ENCODE data around the gene RRP15. TPM values are rescaled to one million over a fixed set of nuclear protein-coding genes. Genes with fewer than 3 reads are reported as not detected.

RRP15 gene
- polyA plus RNA-seq, 3 donors: 0.81 to 7.6 (median 4.6) TPM

GRCh38 chr1:218259800-218260199 is 25.3 kb upstream of the RRP15 start:
- Histone ChIP-seq H3K36me3 (replicated peaks in 1 of 2; ENCODE audit: control insufficient read depth in 1 of 2, insufficient read depth in 2 of 2, low read length in 2 of 2) (no peaks in the 10 kb centered on the region), H2AFZ (ENCODE audit: insufficient read depth, low read depth, low read length, poor library complexity, severe bottlenecking) (no peak overlapping the region), H3K27ac (ENCODE audit: low read depth in 1 of 2, low read length in 2 of 2) (no peak overlapping the region), H3K4me1 (ENCODE audit: control insufficient read depth in 1 of 2, insufficient read depth in 2 of 2, low read length in 2 of 2) (no peaks in the 10 kb centered on the region), H4K20me1 (ENCODE audit: insufficient read depth, low read length) (no peaks in the 10 kb centered on the region), H3K27me3 (ENCODE audit: control insufficient read depth in 2 of 2, insufficient read depth in 2 of 2, low read length in 2 of 2) (no peaks in the 10 kb centered on the region), H3K4me2 (replicated peaks; ENCODE audit: extremely low read depth, low read length, poor library complexity, severe bottlenecking) (no peak overlapping the region), H3K4me3 (replicated peaks in 1 of 3; ENCODE audit: low read depth in 2 of 3, low read length in 3 of 3) (no peak overlapping the region), H3K9ac (ENCODE audit: insufficient read depth, low read length, poor library complexity, severe bottlenecking) (no peak overlapping the region), H3K9me3 (replicated peaks in 1 of 2; ENCODE audit: control insufficient read depth in 1 of 2, insufficient read depth in 1 of 2, low read length in 2 of 2) (no peaks in the 10 kb centered on the region), H3K79me2 (ENCODE audit: insufficient read depth, low read length) (no peaks in the 10 kb centered on the region)
- no peak for DNase-seq
- Mint-ChIP-seq H3K4me3 (no peak overlapping the region), H3K9me3 (peaks cover 0 to 2% (median 0%) of the 10 kb centered on the region in 7 donors), H3K27me3 (ENCODE audit: low read depth in 3 of 3) (peaks cover 0 to 8% (median 4%) of the 10 kb centered on the region in 3 donors), H3K4me1 (no peaks in the 10 kb centered on the region), H3K27ac (no peak overlapping the region), H3K36me3 (no peaks in the 10 kb centered on the region)
- no CpG with 5 or more reads among the region's 6 CpGs for WGBS (ENCODE audit: insufficient coverage)
- intact Hi-C loops (cut with micrococcal nuclease): no loop called here
- peak; percentile 35 for TF ChIP-seq CTCF (IDR thresholded peaks at IDR 0.05)

GRCh38 chr1:218262259-218262658 is 22.8 kb upstream of the RRP15 start:
- Histone ChIP-seq H3K79me2 (ENCODE audit: insufficient read depth, low read length) (no peaks in the 10 kb centered on the region), H3K4me3 (replicated peaks in 1 of 3; ENCODE audit: low read depth in 2 of 3, low read length in 3 of 3) (no peak overlapping the region), H3K4me2 (replicated peaks; ENCODE audit: extremely low read depth, low read length, poor library complexity, severe bottlenecking) (no peak overlapping the region), H3K9me3 (replicated peaks in 1 of 2; ENCODE audit: control insufficient read depth in 1 of 2, insufficient read depth in 1 of 2, low read length in 2 of 2) (no peaks in the 10 kb centered on the region), H3K4me1 (ENCODE audit: control insufficient read depth in 1 of 2, insufficient read depth in 2 of 2, low read length in 2 of 2) (no peaks in the 10 kb centered on the region), H3K27ac (ENCODE audit: low read depth in 1 of 2, low read length in 2 of 2) (no peak overlapping the region), H3K9ac (ENCODE audit: insufficient read depth, low read length, poor library complexity, severe bottlenecking) (no peak overlapping the region), H3K27me3 (ENCODE audit: control insufficient read depth in 2 of 2, insufficient read depth in 2 of 2, low read length in 2 of 2) (no peaks in the 10 kb centered on the region), H3K36me3 (replicated peaks in 1 of 2; ENCODE audit: control insufficient read depth in 1 of 2, insufficient read depth in 2 of 2, low read length in 2 of 2) (no peaks in the 10 kb centered on the region), H4K20me1 (ENCODE audit: insufficient read depth, low read length) (no peaks in the 10 kb centered on the region), H2AFZ (ENCODE audit: insufficient read depth, low read depth, low read length, poor library complexity, severe bottlenecking) (no peak overlapping the region)
- TF ChIP-seq CTCF (IDR thresholded peaks at IDR 0.05): no peak
- DNase-seq: no peak
- peaks cover 0 to 6% (median 2%) of the 10 kb centered on the region in 3 donors for H3K27me3 Mint-ChIP-seq (ENCODE audit: low read depth in 3 of 3)
- WGBS (ENCODE audit: insufficient coverage): 80% methylated on average over 1 of the region's 2 CpGs
- peaks cover 0 to 2% (median 0%) of the 10 kb centered on the region in 7 donors for H3K9me3 Mint-ChIP-seq
- H3K4me1 Mint-ChIP-seq: no peaks in the 10 kb centered on the region
- H3K4me3 Mint-ChIP-seq: no peak overlapping the region
- intact Hi-C loops (cut with micrococcal nuclease): no loop called here
- no peaks in the 10 kb centered on the region for H3K36me3 Mint-ChIP-seq
- H3K27ac Mint-ChIP-seq: no peak overlapping the region

All from CD14-positive monocyte (primary cell).